ENCODE results near the gene EML1. TPM values are rescaled to one million over a fixed set of nuclear protein-coding genes. Genes with fewer than 3 reads are reported as not detected.

Gene EML1
- total RNA-seq, 6 experiments from 2014 or later: 3.3 to 6.8 (median 4.5) TPM

DNA sequence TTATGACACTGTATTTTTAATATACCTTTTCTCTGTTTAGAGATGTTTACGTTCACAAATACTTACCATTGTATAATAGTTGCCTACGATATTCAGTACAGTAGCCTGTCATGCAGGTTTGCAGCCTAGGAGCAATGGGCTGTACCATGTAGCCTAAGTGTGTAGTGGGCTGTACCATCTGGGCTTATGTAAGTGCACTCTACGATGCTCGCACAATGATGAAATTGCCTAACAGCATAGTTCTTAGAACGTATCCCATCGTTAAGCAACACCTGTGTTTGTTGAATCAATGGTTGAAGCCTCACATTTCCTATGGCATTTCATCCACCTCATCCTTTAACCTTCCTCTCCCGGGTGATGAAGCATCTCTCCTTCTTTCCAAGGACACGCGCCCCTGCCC is 12.5 kb upstream of the EML1 start:
- no peaks in the 10 kb centered on the region for H3K36me3 ChIP-seq
- no peak overlapping the region for H3K4me3 ChIP-seq
- 56% methylated on average over 9 of the region's 9 CpGs for WGBS (ENCODE audit: insufficient coverage, low coverage, low lambda C conversion rate, missing lambda C conversion rate)
- H3K4me1 ChIP-seq: peaks cover 0 to 12% (median 7%) of the 10 kb centered on the region in 4 donors
- DNase-seq (no peak), ATAC-seq (peak in 1 of 4 donors; percentile 70)
- H3K27ac ChIP-seq: no peak overlapping the region
- TF ChIP-seq, protein P1, sequence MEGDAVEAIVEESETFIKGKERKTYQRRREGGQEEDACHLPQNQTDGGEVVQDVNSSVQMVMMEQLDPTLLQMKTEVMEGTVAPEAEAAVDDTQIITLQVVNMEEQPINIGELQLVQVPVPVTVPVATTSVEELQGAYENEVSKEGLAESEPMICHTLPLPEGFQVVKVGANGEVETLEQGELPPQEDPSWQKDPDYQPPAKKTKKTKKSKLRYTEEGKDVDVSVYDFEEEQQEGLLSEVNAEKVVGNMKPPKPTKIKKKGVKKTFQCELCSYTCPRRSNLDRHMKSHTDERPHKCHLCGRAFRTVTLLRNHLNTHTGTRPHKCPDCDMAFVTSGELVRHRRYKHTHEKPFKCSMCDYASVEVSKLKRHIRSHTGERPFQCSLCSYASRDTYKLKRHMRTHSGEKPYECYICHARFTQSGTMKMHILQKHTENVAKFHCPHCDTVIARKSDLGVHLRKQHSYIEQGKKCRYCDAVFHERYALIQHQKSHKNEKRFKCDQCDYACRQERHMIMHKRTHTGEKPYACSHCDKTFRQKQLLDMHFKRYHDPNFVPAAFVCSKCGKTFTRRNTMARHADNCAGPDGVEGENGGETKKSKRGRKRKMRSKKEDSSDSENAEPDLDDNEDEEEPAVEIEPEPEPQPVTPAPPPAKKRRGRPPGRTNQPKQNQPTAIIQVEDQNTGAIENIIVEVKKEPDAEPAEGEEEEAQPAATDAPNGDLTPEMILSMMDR (IDR thresholded peaks at IDR 0.05): no peak
- TF ChIP-seq POLR2A (IDR thresholded peaks at IDR 0.05): no peak
- no peaks in the 10 kb centered on the region for H3K9me3 ChIP-seq
- intact Hi-C loops (cut with DNase I): no loop called here
- H3K27me3 ChIP-seq: no peaks in the 10 kb centered on the region

DNA sequence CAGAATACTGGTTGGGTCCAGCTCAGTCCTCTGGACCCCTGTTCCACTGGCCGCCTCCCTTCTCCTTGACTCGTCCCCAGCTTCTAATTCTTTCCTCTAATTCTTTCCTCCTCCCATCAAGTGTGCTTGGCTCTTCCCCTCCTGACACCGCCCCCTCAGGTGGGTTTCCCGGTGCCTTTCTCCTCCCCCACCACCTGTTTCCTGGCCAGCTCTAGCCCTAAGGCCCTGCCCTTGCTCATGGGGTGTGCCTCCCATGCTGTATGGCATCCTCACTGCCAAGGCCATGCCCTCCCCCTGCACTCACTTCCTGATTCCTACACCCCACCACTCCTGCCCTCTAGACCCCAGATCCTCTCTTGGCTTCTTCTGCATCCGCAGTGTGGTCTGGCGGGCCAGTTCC is 12.1 kb upstream of the EML1 start:
- Histone ChIP-seq H3K27me3 (no peaks in the 10 kb centered on the region), H3K36me3 (no peaks in the 10 kb centered on the region), H3K27ac (no peak overlapping the region), H3K4me3 (no peak overlapping the region), H3K4me1 (peaks cover 0 to 12% (median 7%) of the 10 kb centered on the region in 4 donors), H3K9me3 (no peaks in the 10 kb centered on the region)
- ATAC-seq (no peak), DNase-seq (no peak)
- WGBS (ENCODE audit: insufficient coverage, low coverage, low lambda C conversion rate, missing lambda C conversion rate): 76% methylated on average over 5 of the region's 6 CpGs
- intact Hi-C loops (cut with DNase I): no loop called here
- TF ChIP-seq, protein P1 (IDR thresholded peaks at IDR 0.05): no peak
- TF ChIP-seq POLR2A (IDR thresholded peaks at IDR 0.05): no peak

DNA sequence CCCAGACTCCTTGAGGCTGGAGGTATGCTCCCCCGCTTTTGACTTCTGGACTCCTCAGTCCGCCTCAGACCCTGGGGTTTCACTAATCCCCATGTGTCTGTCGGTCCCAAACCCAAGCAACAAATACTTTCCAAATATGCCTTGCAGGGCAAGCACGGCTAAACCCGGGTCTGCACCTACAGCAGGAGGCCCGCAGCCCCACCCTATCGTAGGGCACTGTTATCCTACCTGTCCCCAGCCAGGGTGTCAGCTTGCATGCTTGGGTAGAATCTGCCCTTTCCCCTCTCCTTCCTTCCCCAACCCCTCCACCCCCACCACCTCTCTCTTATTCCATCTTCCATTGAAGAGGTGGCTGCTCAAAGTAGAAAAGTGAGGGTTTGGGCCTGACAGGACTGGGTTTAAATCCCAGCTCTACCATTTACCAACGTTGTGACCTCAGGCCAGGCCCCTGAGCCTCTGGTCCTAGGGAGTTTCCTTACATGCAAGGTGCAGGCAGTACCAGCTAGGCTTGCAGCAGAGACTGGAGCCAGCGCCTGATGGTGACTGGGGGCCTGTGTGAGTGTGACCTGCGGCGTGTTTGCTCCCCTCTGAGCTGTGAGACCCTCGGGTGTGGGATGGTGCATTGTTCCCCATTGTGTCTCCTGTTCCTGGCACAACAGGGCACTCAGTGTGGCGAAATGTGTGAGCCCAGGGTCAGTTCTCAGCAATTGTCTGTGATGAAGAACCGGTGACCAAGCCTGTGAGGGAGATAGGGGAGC is 11.2 kb upstream of the EML1 start:
- Histone ChIP-seq H3K4me1 (peaks cover 0 to 12% (median 7%) of the 10 kb centered on the region in 4 donors), H3K27ac (no peak overlapping the region), H3K27me3 (no peaks in the 10 kb centered on the region), H3K9me3 (no peaks in the 10 kb centered on the region), H3K4me3 (no peak overlapping the region), H3K36me3 (no peaks in the 10 kb centered on the region)
- DNase-seq (no peak), ATAC-seq (no peak)
- intact Hi-C loops (cut with DNase I): no loop called here
- 80% methylated on average over 7 of the region's 14 CpGs for WGBS (ENCODE audit: insufficient coverage, low coverage, low lambda C conversion rate, missing lambda C conversion rate)
- TF ChIP-seq POLR2A (IDR thresholded peaks at IDR 0.05): no peak
- TF ChIP-seq, protein P1 (IDR thresholded peaks at IDR 0.05): no peak

DNA sequence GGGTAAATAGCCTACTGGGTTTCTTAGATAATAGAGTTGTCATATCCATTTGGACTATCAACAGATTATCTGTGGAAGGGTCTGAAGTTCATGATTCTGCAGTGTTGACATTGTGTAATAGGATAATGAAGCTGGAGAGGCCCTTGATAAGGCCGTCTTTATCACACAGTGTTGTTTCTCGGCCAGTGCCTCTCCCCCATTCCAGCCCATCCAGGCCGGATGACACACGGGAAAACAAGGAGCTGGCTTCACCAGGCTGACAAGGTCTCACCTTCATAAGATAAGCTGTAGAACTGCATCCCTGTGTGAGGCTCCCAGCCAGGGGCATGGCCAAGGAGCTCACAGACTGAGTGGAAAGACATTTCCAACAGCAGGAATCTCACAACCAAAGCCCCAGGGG is 8.7 kb upstream of the EML1 start:
- peak; percentile 93 to 99 (median 96) for ATAC-seq
- Histone ChIP-seq H3K9me3 (no peaks in the 10 kb centered on the region), H3K27ac (no peak overlapping the region), H3K4me3 (no peak overlapping the region), H3K4me1 (peaks cover 0 to 12% (median 7%) of the 10 kb centered on the region in 4 donors), H3K36me3 (no peaks in the 10 kb centered on the region), H3K27me3 (no peaks in the 10 kb centered on the region)
- TF ChIP-seq, protein P1 (IDR thresholded peaks at IDR 0.05): no peak
- TF ChIP-seq POLR2A (IDR thresholded peaks at IDR 0.05): no peak
- intact Hi-C loops (cut with DNase I): no loop called here
- peak; percentile 55 to 75 (median 69) for DNase-seq
- 19% methylated on average over 2 of the region's 4 CpGs for WGBS (ENCODE audit: insufficient coverage, low coverage, low lambda C conversion rate, missing lambda C conversion rate)

All from right lobe of liver (tissue), 6 donors.